ENCODE measurements around the gene BUD31. TPM values are rescaled to one million over a fixed set of nuclear protein-coding genes. Genes with fewer than 3 reads are reported as not detected.
A peak's percentile ranks its signal among the peaks of the same experiment; 100 is the strongest.

Gene BUD31
- total RNA-seq, 1 experiment from 2014 or later: 63.7 TPM

GRCh38 chr7:99465421-99465768 is 56.6 kb downstream of the BUD31 start:
- H3K79me2 ChIP-seq (ENCODE audit: low read length): peaks cover 56% of the 10 kb centered on the region
- no peak overlapping the region for H2AFZ ChIP-seq (ENCODE audit: low read length)
- H3K4me1 ChIP-seq (ENCODE audit: low read length): peaks cover 18% of the 10 kb centered on the region
- peak overlapping the region; percentile 97 for H3K9ac ChIP-seq (ENCODE audit: low read length)
- H3K27me3 ChIP-seq (ENCODE audit: low read length): no peaks in the 10 kb centered on the region
- H4K20me1 ChIP-seq (ENCODE audit: insufficient read depth, low read depth, low read length): peaks cover 10% of the 10 kb centered on the region; the same call in 1 of the 2 replicates
- peak overlapping the region; percentile 97 for H3K4me3 ChIP-seq (ENCODE audit: low read length)
- H3K27ac ChIP-seq (ENCODE audit: low read length): peak overlapping the region; percentile 72
- no peaks in the 10 kb centered on the region for H3K9me3 ChIP-seq (ENCODE audit: low read length)
- DNase-seq: no peak
- H3K4me2 ChIP-seq (ENCODE audit: low read depth, low read length, poor library complexity, severe bottlenecking): peak overlapping the region; percentile 100
- no peaks in the 10 kb centered on the region for H3K9me2 ChIP-seq (replicated peaks; ENCODE audit: insufficient read depth, low read length)
- peaks cover 23% of the 10 kb centered on the region for H3K36me3 ChIP-seq (ENCODE audit: insufficient read depth, low read length)

GRCh38 chr7:99468336-99468918 is 59.7 kb downstream of the BUD31 start:
- Histone ChIP-seq H3K9me3 (ENCODE audit: low read length) (no peaks in the 10 kb centered on the region), H3K27me3 (ENCODE audit: low read length) (no peaks in the 10 kb centered on the region), H3K4me1 (ENCODE audit: low read length) (peaks cover 26% of the 10 kb centered on the region), H3K36me3 (ENCODE audit: insufficient read depth, low read length) (peaks cover 12% of the 10 kb centered on the region), H3K9me2 (replicated peaks; ENCODE audit: insufficient read depth, low read length) (no peaks in the 10 kb centered on the region), H3K27ac (ENCODE audit: low read length) (no peak overlapping the region), H2AFZ (ENCODE audit: low read length) (no peak overlapping the region), H3K4me2 (ENCODE audit: low read depth, low read length, poor library complexity, severe bottlenecking) (no peak overlapping the region), H4K20me1 (ENCODE audit: insufficient read depth, low read depth, low read length) (no peaks in the 10 kb centered on the region; the same call in 1 of the 2 replicates), H3K4me3 (ENCODE audit: low read length) (no peak overlapping the region), H3K79me2 (ENCODE audit: low read length) (peaks cover 35% of the 10 kb centered on the region), H3K9ac (ENCODE audit: low read length) (no peak overlapping the region)
- DNase-seq: no peak

Other genes with a start within 250 kb of the BUD31 start
- gene KPNA7, start 200.9 kb upstream of the BUD31 start, total RNA-seq (2014; rRNA removed; shearing (Covaris generic); ENCODE audit: low replicate concordance): not detected in 2 replicates
- gene MYH16, start 136.1 kb upstream of the BUD31 start, total RNA-seq (2014; rRNA removed; shearing (Covaris generic); ENCODE audit: low replicate concordance): not detected in 2 replicates
- gene ARPC1A, start 83.1 kb upstream of the BUD31 start, total RNA-seq (2014; rRNA removed; shearing (Covaris generic); ENCODE audit: low replicate concordance): 36.8 and 39.4 TPM in 2 replicates
- gene ARPC1B, start 34.2 kb upstream of the BUD31 start, total RNA-seq (2014; rRNA removed; shearing (Covaris generic); ENCODE audit: low replicate concordance): 146 and 305 TPM in 2 replicates
- gene PDAP1, start 372 bp upstream of the BUD31 start, total RNA-seq (2014; rRNA removed; shearing (Covaris generic); ENCODE audit: low replicate concordance): 14.2 and 43.0 TPM in 2 replicates
- 2.5 and 7.6 TPM in 2 replicates for gene PTCD1, start 29.8 kb downstream of the BUD31 start, total RNA-seq (2014; rRNA removed; shearing (Covaris generic); ENCODE audit: low replicate concordance)
- 48.7 and 63.6 TPM in 2 replicates for gene CPSF4, start 30.0 kb downstream of the BUD31 start, total RNA-seq (2014; rRNA removed; shearing (Covaris generic); ENCODE audit: low replicate concordance)
- gene ATP5MF, start 57.2 kb downstream of the BUD31 start, total RNA-seq (2014; rRNA removed; shearing (Covaris generic); ENCODE audit: low replicate concordance): 653 and 873 TPM in 2 replicates
- 29.0 and 33.0 TPM in 2 replicates for gene ZNF789, start 63.9 kb downstream of the BUD31 start, total RNA-seq (2014; rRNA removed; shearing (Covaris generic); ENCODE audit: low replicate concordance)
- gene ZNF394, start 91.3 kb downstream of the BUD31 start, total RNA-seq (2014; rRNA removed; shearing (Covaris generic); ENCODE audit: low replicate concordance): 40.4 and 40.8 TPM in 2 replicates
- 11.9 and 14.5 TPM in 2 replicates for gene ZKSCAN5, start 95.7 kb downstream of the BUD31 start, total RNA-seq (2014; rRNA removed; shearing (Covaris generic); ENCODE audit: low replicate concordance)
- gene FAM200A, start 143.1 kb downstream of the BUD31 start, total RNA-seq (2014; rRNA removed; shearing (Covaris generic); ENCODE audit: low replicate concordance): 3.7 and 6.5 TPM in 2 replicates
- gene ZNF655, start 149.7 kb downstream of the BUD31 start, total RNA-seq (2014; rRNA removed; shearing (Covaris generic); ENCODE audit: low replicate concordance): 169 TPM in 2 replicates
- 1.6 TPM in 1 of 2 replicates, not detected in the other for gene TMEM225B, start 189.3 kb downstream of the BUD31 start, total RNA-seq (2014; rRNA removed; shearing (Covaris generic); ENCODE audit: low replicate concordance)
- gene ZSCAN25, start 208.0 kb downstream of the BUD31 start, total RNA-seq (2014; rRNA removed; shearing (Covaris generic); ENCODE audit: low replicate concordance): 12.3 and 22.1 TPM in 2 replicates

Data from Karpas-422 (cell line).